ENCODE measurements around the gene PRKCZ.

Gene PRKCZ

DNA sequence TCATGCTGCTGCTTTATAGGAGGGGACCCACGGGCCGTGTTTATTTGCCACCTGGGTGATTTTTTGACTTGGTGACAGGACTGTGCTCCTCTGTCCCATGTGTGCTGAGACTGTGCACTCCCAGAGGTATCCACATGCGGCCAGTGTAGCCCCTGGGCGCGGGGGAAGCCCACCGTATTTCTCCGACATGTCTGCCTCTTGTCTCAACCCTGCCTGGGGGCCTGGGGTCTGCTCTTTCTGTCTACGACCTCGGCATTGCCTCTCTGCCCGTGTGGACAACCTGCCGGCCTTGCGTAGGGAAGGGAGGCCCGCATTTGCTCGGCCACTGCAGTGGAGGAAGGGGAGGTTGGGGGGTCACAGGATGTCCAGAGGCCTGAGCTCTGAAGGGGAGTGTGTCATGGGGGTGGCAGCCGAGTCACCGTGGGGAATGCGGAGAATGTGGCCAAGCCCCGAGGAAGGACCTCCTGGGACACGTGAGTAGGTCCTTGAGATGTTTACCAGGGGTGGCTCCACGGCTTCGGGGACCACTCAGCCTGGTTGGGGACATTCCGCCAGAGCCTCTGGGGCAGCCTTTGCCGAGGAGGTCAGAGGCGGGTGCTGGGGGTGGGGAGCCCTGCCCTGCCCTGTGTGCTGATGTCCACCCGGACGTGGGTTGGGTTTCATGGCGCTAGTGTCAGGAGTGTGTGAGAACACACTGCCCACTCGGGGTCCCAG lies 11.0 kb downstream of the PRKCZ start:
- no peak for DNase-seq (ENCODE audit: low read depth in 3 of 3, low spot score in 1 of 3)

- DNase-seq (ENCODE audit: low read depth in 3 of 3, low spot score in 1 of 3): no peak
Measured at GRCh38 chr1:2065699-2066098, 15.5 kb downstream of the PRKCZ start.

- DNase-seq (ENCODE audit: low read depth in 3 of 3, low spot score in 1 of 3): no peak
Measured at GRCh38 chr1:2067393-2067792, 17.2 kb downstream of the PRKCZ start.

DNA sequence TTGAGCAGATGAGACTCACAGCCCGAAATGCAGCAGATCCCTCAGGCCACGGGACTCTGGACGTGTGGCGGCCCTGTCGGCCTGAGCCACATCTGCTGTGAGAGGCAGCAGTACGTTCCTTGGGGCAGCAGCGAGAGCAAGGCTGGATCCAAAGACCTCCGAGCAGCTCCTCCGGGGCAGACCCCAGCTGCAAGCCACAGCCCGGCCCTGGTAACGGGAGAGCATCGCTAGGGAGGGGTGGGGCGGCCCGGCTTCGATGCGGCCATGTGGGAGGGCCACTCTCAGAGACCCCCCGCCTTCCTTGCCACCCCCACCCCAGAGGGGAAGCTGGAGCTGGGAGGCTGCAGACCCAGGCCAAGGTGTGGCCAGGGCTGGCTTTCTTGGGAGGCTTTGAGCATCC lies 17.8 kb downstream of the PRKCZ start:
- DNase-seq (ENCODE audit: low read depth in 3 of 3, low spot score in 1 of 3): no peak

- DNase-seq (ENCODE audit: low read depth in 3 of 3, low spot score in 1 of 3): no peak
Measured at GRCh38 chr1:2068951-2069350, 18.7 kb downstream of the PRKCZ start.

DNA sequence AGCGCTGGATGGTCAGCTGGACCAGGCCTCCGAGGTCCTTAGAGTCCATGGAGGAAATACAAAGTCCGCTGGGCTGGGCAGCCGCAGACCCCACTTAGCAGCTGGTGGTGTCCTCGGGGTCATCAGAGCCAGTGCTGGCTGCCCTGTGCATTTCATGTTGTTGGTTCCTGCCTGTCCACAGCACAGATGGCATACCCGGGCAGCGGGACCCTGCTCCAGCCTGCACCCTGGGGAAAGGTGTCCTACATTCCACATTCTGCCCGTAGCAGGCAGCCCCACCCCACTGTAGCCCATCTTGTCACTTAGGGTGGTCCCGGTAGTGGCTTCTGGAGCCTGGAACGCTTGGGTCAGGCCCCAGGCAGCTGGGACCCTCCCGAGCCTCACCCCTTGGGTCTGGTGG lies 19.8 kb downstream of the PRKCZ start:
- DNase-seq (ENCODE audit: low read depth in 3 of 3, low spot score in 1 of 3): no peak

DNA sequence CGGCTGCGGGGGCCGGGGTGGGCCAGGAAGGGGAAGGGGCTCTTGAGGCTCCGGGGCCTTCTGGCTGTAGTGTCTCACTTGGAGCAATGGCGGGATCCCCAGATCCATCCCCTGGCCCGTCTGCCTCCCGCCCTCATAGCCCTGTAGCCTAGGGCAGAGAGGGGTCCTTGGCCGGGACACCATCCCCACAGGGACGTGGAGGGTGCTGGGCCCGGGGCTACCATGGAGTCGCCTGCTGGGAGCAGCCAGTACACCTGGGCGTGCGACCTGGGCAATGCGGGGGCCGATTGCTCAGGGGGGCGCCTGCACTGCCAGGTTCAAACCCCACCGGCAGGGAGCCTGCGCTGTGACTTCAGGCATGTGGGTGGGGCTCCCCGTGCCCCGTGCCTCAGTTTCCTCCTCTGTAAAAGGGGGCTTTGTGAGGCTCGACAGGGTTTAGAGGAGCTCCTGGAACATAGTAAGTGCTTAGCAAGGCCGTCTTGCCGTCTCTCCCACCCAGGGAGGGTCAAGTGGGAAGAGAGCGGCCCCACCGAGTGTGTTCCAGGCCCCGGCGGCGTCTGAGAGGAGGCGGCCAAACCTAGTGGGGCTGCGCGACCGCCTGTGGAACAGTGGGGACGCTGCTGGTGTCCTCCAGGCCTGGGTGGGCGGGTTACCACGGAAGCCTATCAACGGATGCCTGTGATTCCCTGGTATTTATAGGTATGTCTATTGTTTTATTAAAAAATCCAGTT lies 20.8 kb downstream of the PRKCZ start:
- no peak for DNase-seq (ENCODE audit: low read depth in 3 of 3, low spot score in 1 of 3)

- no peak for DNase-seq (ENCODE audit: low read depth in 3 of 3, low spot score in 1 of 3)
Measured at GRCh38 chr1:2072109-2072806, 22.0 kb downstream of the PRKCZ start.

DNA sequence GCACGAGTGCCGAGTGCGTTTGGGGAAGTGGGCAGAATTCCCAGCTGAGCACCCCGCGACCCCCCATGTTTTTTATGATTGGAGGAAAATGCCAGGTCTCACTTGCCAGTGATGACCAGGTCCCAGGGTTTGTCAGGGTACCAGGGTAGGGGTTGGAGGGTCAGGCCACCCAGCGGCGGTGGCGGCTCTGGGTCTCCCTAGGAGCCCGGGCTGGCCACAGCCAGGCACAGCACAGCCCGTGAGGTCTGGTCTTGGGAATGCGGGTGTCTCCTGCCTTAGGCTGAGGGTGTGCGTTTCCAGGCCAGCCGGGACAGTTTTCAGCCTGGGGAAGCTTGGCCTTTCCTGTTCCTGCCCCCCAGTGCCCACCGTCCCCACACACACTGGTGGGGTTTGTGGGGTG lies 22.7 kb downstream of the PRKCZ start:
- DNase-seq (ENCODE audit: low read depth in 3 of 3, low spot score in 1 of 3): no peak

- no peak for DNase-seq (ENCODE audit: low read depth in 3 of 3, low spot score in 1 of 3)
Measured at GRCh38 chr1:2073382-2074230, 23.4 kb downstream of the PRKCZ start.

- DNase-seq (ENCODE audit: low read depth in 3 of 3, low spot score in 1 of 3): no peak
Measured at GRCh38 chr1:2074396-2074795, 24.2 kb downstream of the PRKCZ start.

GRCh38 chr1:2074944-2075740 lies 24.9 kb downstream of the PRKCZ start:
- DNase-seq (ENCODE audit: low read depth in 3 of 3, low spot score in 1 of 3): no peak

DNA sequence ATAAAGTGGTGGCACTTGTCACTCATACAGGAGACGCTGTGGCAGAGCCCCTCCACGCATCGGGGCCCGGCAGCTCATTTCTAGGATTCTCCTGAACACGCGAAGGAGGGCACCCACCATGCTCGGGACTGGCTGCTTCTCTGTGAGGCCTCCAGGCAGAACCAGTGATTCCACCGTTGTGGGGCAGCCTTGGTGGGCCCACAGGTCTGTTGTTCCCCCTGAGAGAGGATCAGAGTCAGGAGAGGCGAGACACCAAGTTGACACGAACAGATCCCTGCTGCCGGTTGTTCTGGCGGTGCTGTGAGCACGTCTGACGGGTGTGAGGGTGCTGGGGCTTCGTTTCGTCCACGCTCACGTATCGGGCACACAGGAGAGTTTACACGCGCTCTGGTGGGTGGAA lies 26.6 kb downstream of the PRKCZ start:
- no peak for DNase-seq (ENCODE audit: low read depth in 3 of 3, low spot score in 1 of 3)

DNA sequence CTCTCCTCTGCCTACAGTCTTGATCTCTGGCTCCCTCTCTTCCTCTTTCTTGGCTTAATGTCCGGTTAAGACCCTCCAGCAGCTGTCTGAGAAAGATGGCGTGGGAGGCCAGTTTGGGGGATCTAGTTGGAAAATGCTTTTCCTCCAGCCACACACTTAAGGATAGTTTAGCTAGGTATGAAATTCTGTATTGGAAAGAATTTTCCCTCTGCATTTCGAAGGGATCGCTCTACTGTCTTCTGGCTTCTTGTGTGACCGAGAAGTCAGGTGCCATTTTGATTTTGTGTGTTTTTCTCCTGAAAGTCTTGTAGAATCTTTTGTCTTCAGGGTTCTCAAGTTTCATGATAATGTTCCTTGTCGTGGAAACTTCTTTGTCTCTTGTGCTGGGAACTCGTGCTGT lies 28.0 kb downstream of the PRKCZ start:
- DNase-seq (ENCODE audit: low read depth in 3 of 3, low spot score in 1 of 3): no peak

DNA sequence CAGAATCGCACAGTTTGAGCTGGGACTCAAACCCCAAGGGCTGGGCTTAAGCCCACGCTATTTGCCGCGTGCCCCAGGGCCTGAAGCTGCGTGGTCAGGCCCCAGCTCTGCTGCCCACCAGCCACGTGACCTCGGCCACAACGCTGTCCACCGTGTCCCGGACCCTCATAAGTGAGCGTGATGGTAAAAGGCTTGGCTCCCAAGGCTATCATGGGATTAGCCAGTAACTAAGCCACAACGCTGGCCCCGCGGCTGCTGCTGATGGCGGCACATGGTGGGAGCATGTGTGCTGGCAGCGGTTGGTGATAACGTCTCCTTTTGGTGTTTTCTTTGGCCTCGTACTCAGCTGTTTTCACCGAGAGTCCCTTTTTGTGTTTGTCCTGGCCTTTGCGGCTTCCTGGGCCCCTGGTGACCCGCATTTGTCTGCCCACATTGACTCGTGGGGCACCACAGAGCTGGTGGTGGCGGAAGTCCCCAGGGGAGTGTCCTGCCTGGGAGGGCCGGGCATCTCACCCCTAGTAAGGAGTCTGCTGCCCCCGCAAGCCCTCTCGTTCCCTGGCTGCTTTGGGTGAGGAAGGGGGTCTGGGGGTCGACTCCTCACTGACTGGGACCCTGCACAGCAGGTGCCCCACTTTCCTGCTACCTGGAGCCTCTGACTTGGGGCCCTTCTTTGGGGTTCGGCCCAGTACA lies 29.3 kb downstream of the PRKCZ start:
- no peak for DNase-seq (ENCODE audit: low read depth in 3 of 3, low spot score in 1 of 3)

GRCh38 chr1:2080140-2080539 lies 29.9 kb downstream of the PRKCZ start:
- no peak for DNase-seq (ENCODE audit: low read depth in 3 of 3, low spot score in 1 of 3)

- DNase-seq (ENCODE audit: low read depth in 3 of 3, low spot score in 1 of 3): no peak
Measured at GRCh38 chr1:2080884-2081283, 30.7 kb downstream of the PRKCZ start.

DNA sequence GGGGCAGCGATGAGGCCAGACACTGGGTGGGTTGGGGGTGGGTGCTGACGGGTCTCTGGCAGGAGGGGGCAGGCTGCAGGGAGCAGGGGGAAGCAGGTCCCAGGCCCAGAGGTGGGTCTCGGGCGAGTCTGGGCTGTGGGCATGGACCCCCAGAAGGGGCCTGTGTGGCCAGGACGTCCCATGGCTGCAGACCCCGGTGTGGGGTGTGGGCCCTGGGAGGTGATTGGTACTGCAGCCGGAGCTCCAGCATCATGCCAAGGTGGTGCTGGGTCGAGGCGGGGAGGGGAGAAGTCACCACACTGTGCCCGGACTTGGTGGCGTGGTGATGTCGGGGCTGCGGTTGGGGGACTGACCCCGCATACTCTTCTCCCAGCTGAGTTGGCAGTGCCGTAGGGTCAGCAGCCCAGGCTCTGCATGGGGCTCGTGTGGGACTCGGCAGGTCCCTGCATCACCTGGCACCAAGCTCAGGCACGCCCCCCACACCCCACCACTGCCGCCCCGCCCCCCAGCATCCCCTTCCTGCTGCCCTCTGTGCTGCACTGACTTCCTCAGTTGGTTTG lies 31.2 kb downstream of the PRKCZ start:
- DNase-seq (ENCODE audit: low read depth in 3 of 3, low spot score in 1 of 3): no peak

- no peak for DNase-seq (ENCODE audit: low read depth in 3 of 3, low spot score in 1 of 3)
Measured at GRCh38 chr1:2082064-2082463, 31.9 kb downstream of the PRKCZ start.

GRCh38 chr1:2083666-2084065 lies 33.5 kb downstream of the PRKCZ start:
- no peak for DNase-seq (ENCODE audit: low read depth in 3 of 3, low spot score in 1 of 3)

All from stimulated activated CD4-positive, alpha-beta T cell treated with anti-CD3 and anti-CD28 coated beads, TNF-alpha, amount 100 ng/mL, for 1 hour (primary cell).